ENCODE results near the gene SV2A. TPM values are rescaled to one million over a fixed set of nuclear protein-coding genes. Genes with fewer than 3 reads are reported as not detected.

Gene SV2A
- 15.3 to 17.2 TPM (median 16.0 TPM) in 3 replicates for total RNA-seq
- long read RNA-seq, full-length matches to known transcripts, result 21 of 30 reads
- long read RNA-seq, partial matches to known transcripts, result 6 of 30 reads
- long read RNA-seq, other reads (novel, unspliced or antisense), result 3 of 30 reads

- no peak for TF ChIP-seq CTCF (IDR thresholded peaks at IDR 0.05)
- H3K27ac Mint-ChIP-seq (ENCODE audit: unreplicated experiment), result no peak within 1 kb of the TSS
- no peak for DNase-seq (ENCODE audit: low spot score)
- H3K9me3 Mint-ChIP-seq (ENCODE audit: low read depth), result no peaks in the 10 kb centered on the region
- H3K4me3 Mint-ChIP-seq (ENCODE audit: unreplicated experiment), result peak within 1 kb of the TSS; percentile 81
- peaks cover 25% of the 10 kb centered on the region for H3K4me1 Mint-ChIP-seq (ENCODE audit: low read depth)
- peaks cover 11% of the 10 kb centered on the region for H3K36me3 Mint-ChIP-seq (ENCODE audit: low read depth)
- H3K27me3 Mint-ChIP-seq (ENCODE audit: low read depth), result no peaks in the 10 kb centered on the region
Measured at GRCh38 chr1:149917571-149918144, at the start of gene SV2A. TSS of gene SV2A (minus strand) at chr1:149917844. CDS start at chr1:149913840, 4,004 bp downstream.

GRCh38 chr1:149967041-149967440 lies 49.4 kb upstream of the SV2A start:
- no peak for TF ChIP-seq CTCF (IDR thresholded peaks at IDR 0.05)
- no peak overlapping the region for H3K4me3 Mint-ChIP-seq (ENCODE audit: unreplicated experiment)
- peaks cover 11% of the 10 kb centered on the region for H3K4me1 Mint-ChIP-seq (ENCODE audit: low read depth)
- H3K36me3 Mint-ChIP-seq (ENCODE audit: low read depth), result peaks cover 26% of the 10 kb centered on the region
- H3K9me3 Mint-ChIP-seq (ENCODE audit: low read depth), result no peaks in the 10 kb centered on the region
- no peak for DNase-seq (ENCODE audit: low spot score)
- H3K27me3 Mint-ChIP-seq (ENCODE audit: low read depth), result no peaks in the 10 kb centered on the region
- H3K27ac Mint-ChIP-seq (ENCODE audit: unreplicated experiment), result no peak overlapping the region

GRCh38 chr1:149966405-149966804 lies 48.8 kb upstream of the SV2A start:
- DNase-seq (ENCODE audit: low spot score), result no peak
- TF ChIP-seq CTCF (IDR thresholded peaks at IDR 0.05), result no peak
- Mint-ChIP-seq H3K9me3 (ENCODE audit: low read depth) (no peaks in the 10 kb centered on the region), H3K27me3 (ENCODE audit: low read depth) (no peaks in the 10 kb centered on the region), H3K4me3 (ENCODE audit: unreplicated experiment) (no peak overlapping the region), H3K4me1 (ENCODE audit: low read depth) (peaks cover 14% of the 10 kb centered on the region), H3K27ac (ENCODE audit: unreplicated experiment) (no peak overlapping the region), H3K36me3 (ENCODE audit: low read depth) (peaks cover 24% of the 10 kb centered on the region)

- Mint-ChIP-seq H3K4me3 (ENCODE audit: unreplicated experiment) (no peak overlapping the region), H3K36me3 (ENCODE audit: low read depth) (peaks cover 24% of the 10 kb centered on the region), H3K27me3 (ENCODE audit: low read depth) (no peaks in the 10 kb centered on the region), H3K4me1 (ENCODE audit: low read depth) (peaks cover 14% of the 10 kb centered on the region), H3K27ac (ENCODE audit: unreplicated experiment) (no peak overlapping the region), H3K9me3 (ENCODE audit: low read depth) (no peaks in the 10 kb centered on the region)
- DNase-seq (ENCODE audit: low spot score), result no peak
- TF ChIP-seq CTCF (IDR thresholded peaks at IDR 0.05), result no peak
Measured at GRCh38 chr1:149965440-149965839, 47.8 kb upstream of the SV2A start.

GRCh38 chr1:149963358-149963757 lies 45.7 kb upstream of the SV2A start:
- no peak overlapping the region for H3K27ac Mint-ChIP-seq (ENCODE audit: unreplicated experiment)
- H3K4me3 Mint-ChIP-seq (ENCODE audit: unreplicated experiment), result no peak overlapping the region
- no peaks in the 10 kb centered on the region for H3K9me3 Mint-ChIP-seq (ENCODE audit: low read depth)
- no peaks in the 10 kb centered on the region for H3K27me3 Mint-ChIP-seq (ENCODE audit: low read depth)
- TF ChIP-seq CTCF (IDR thresholded peaks at IDR 0.05), result no peak
- H3K4me1 Mint-ChIP-seq (ENCODE audit: low read depth), result peaks cover 14% of the 10 kb centered on the region
- peaks cover 35% of the 10 kb centered on the region for H3K36me3 Mint-ChIP-seq (ENCODE audit: low read depth)
- no peak for DNase-seq (ENCODE audit: low spot score)
